ENCODE data around the gene NKX6-1. TPM values are rescaled to one million over a fixed set of nuclear protein-coding genes. Genes with fewer than 3 reads are reported as not detected.

The NKX6-1 gene
- total and polyA plus RNA-seq, 3 experiments from 2014 or later, result not detected

- peak overlapping the region in 1 of 8 donors; percentile 24 for H3K27ac Mint-ChIP-seq
- H3K4me1 ChIP-seq (ENCODE audit: insufficient read depth, low read length), result peaks cover 7% of the 10 kb centered on the region
- no peak for DNase-seq
- peaks cover 58 to 75% of the 10 kb centered on the region in 2 donors for H3K27me3 Mint-ChIP-seq
- peaks cover 0 to 8% (median 0%) of the 10 kb centered on the region in 3 donors for H3K36me3 Mint-ChIP-seq
- H3K4me3 ChIP-seq (ENCODE audit: low read length), result no peak overlapping the region
- no peak overlapping the region for H3K4me3 Mint-ChIP-seq
- H3K27me3 ChIP-seq (ENCODE audit: insufficient read depth, low read length, poor library complexity, severe bottlenecking), result peaks cover 56% of the 10 kb centered on the region
- H3K9me3 Mint-ChIP-seq, result peaks cover 4 to 30% (median 16%) of the 10 kb centered on the region in 5 donors
- ChIA-PET CTCF (no interaction called here), POLR2A (no interaction called here)
- peaks cover 10 to 18% (median 13%) of the 10 kb centered on the region in 3 donors for H3K4me1 Mint-ChIP-seq
- no peaks in the 10 kb centered on the region for H3K9me3 ChIP-seq (ENCODE audit: low read length)
- no peak overlapping the region for H3K27ac ChIP-seq (ENCODE audit: low read depth, low read length)
- no peaks in the 10 kb centered on the region for H3K36me3 ChIP-seq (ENCODE audit: insufficient read depth, low read length)
Observed at GRCh38 chr4:84502333-84502954, 3.4 kb upstream of the NKX6-1 start.

GRCh38 chr4:84501721-84502267 is 2.7 kb upstream of the NKX6-1 start:
- no peak overlapping the region for H3K27ac Mint-ChIP-seq
- H3K36me3 Mint-ChIP-seq, result peaks cover 0 to 8% (median 0%) of the 10 kb centered on the region in 3 donors
- peaks cover 63 to 81% of the 10 kb centered on the region in 2 donors for H3K27me3 Mint-ChIP-seq
- Histone ChIP-seq H3K36me3 (ENCODE audit: insufficient read depth, low read length) (no peaks in the 10 kb centered on the region), H3K27ac (ENCODE audit: low read depth, low read length) (no peak overlapping the region), H3K9me3 (ENCODE audit: low read length) (no peaks in the 10 kb centered on the region), H3K4me1 (ENCODE audit: insufficient read depth, low read length) (peaks cover 7% of the 10 kb centered on the region), H3K27me3 (ENCODE audit: insufficient read depth, low read length, poor library complexity, severe bottlenecking) (peaks cover 56% of the 10 kb centered on the region), H3K4me3 (ENCODE audit: low read length) (no peak overlapping the region)
- no peak overlapping the region for H3K4me3 Mint-ChIP-seq
- ChIA-PET CTCF (no interaction called here), POLR2A (no interaction called here)
- no peak for DNase-seq
- H3K9me3 Mint-ChIP-seq, result peaks cover 4 to 30% (median 16%) of the 10 kb centered on the region in 5 donors
- peaks cover 10 to 23% (median 13%) of the 10 kb centered on the region in 3 donors for H3K4me1 Mint-ChIP-seq

- Histone ChIP-seq H3K27ac (ENCODE audit: low read depth, low read length) (no peak overlapping the region), H3K4me3 (ENCODE audit: low read length) (no peak overlapping the region), H3K4me1 (ENCODE audit: insufficient read depth, low read length) (peaks cover 7% of the 10 kb centered on the region), H3K27me3 (ENCODE audit: insufficient read depth, low read length, poor library complexity, severe bottlenecking) (peaks cover 61% of the 10 kb centered on the region), H3K36me3 (ENCODE audit: insufficient read depth, low read length) (no peaks in the 10 kb centered on the region), H3K9me3 (ENCODE audit: low read length) (no peaks in the 10 kb centered on the region)
- Mint-ChIP-seq H3K27ac (no peak overlapping the region), H3K4me1 (peaks cover 10 to 23% (median 13%) of the 10 kb centered on the region in 3 donors), H3K27me3 (peaks cover 69 to 85% of the 10 kb centered on the region in 2 donors), H3K36me3 (peaks cover 0 to 8% (median 0%) of the 10 kb centered on the region in 3 donors), H3K4me3 (no peak overlapping the region), H3K9me3 (peaks cover 4 to 30% (median 19%) of the 10 kb centered on the region in 5 donors)
- ChIA-PET CTCF (no interaction called here), POLR2A (no interaction called here)
- DNase-seq, result no peak
Observed at GRCh38 chr4:84501202-84501503, 2.1 kb upstream of the NKX6-1 start.

GRCh38 chr4:84500386-84501201 is 1.5 kb upstream of the NKX6-1 start:
- POLR2A ChIA-PET, result no interaction called here
- H3K27me3 ChIP-seq (ENCODE audit: insufficient read depth, low read length, poor library complexity, severe bottlenecking), result peaks cover 67% of the 10 kb centered on the region
- H3K27ac Mint-ChIP-seq, result no peak overlapping the region

GRCh38 chr4:84499624-84499982 is 511 bp upstream of the NKX6-1 start:
- Histone ChIP-seq H3K9me3 (ENCODE audit: low read length) (no peaks in the 10 kb centered on the region), H3K4me3 (ENCODE audit: low read length) (no peak overlapping the region), H3K36me3 (ENCODE audit: insufficient read depth, low read length) (no peaks in the 10 kb centered on the region), H3K4me1 (ENCODE audit: insufficient read depth, low read length) (peaks cover 7% of the 10 kb centered on the region), H3K27ac (ENCODE audit: low read depth, low read length) (no peak overlapping the region), H3K27me3 (ENCODE audit: insufficient read depth, low read length, poor library complexity, severe bottlenecking) (peaks cover 76% of the 10 kb centered on the region)
- Mint-ChIP-seq H3K36me3 (peaks cover 0 to 8% (median 0%) of the 10 kb centered on the region in 3 donors), H3K4me3 (peak overlapping the region in 1 of 7 donors; percentile 60), H3K27ac (no peak overlapping the region), H3K9me3 (peaks cover 4 to 41% (median 27%) of the 10 kb centered on the region in 5 donors), H3K4me1 (peaks cover 10 to 23% (median 13%) of the 10 kb centered on the region in 3 donors), H3K27me3 (peaks cover 78 to 90% of the 10 kb centered on the region in 2 donors)
- ChIA-PET CTCF (no interaction called here), POLR2A (no interaction called here)
- DNase-seq, result no peak

More at GRCh38 chr4:84500386-84501201, 1.5 kb upstream of the NKX6-1 start:
- Mint-ChIP-seq H3K9me3 (peaks cover 4 to 35% (median 20%) of the 10 kb centered on the region in 5 donors), H3K4me3 (peak overlapping the region in 1 of 7 donors; percentile 60), H3K36me3 (peaks cover 0 to 8% (median 0%) of the 10 kb centered on the region in 3 donors), H3K4me1 (peaks cover 10 to 23% (median 13%) of the 10 kb centered on the region in 3 donors), H3K27me3 (peaks cover 75 to 85% of the 10 kb centered on the region in 2 donors)
- CTCF ChIA-PET, result no interaction called here
- no peak overlapping the region for H3K4me3 ChIP-seq (ENCODE audit: low read length)
- no peaks in the 10 kb centered on the region for H3K9me3 ChIP-seq (ENCODE audit: low read length)
- H3K36me3 ChIP-seq (ENCODE audit: insufficient read depth, low read length), result no peaks in the 10 kb centered on the region
- H3K27ac ChIP-seq (ENCODE audit: low read depth, low read length), result no peak overlapping the region
- DNase-seq, result no peak
- peaks cover 7% of the 10 kb centered on the region for H3K4me1 ChIP-seq (ENCODE audit: insufficient read depth, low read length)

- Histone ChIP-seq H3K9me3 (ENCODE audit: low read length) (no peaks in the 10 kb centered on the region), H3K27me3 (ENCODE audit: insufficient read depth, low read length, poor library complexity, severe bottlenecking) (peaks cover 76% of the 10 kb centered on the region)
- peak in 1 of 5 donors; percentile 21 for DNase-seq
Observed at GRCh38 chr4:84498203-84498934, 723 bp downstream of the NKX6-1 start.

GRCh38 chr4:84497504-84498202 is 1.4 kb downstream of the NKX6-1 start:
- Histone ChIP-seq H3K27ac (ENCODE audit: low read depth, low read length) (no peak overlapping the region), H3K4me3 (ENCODE audit: low read length) (no peak overlapping the region), H3K9me3 (ENCODE audit: low read length) (no peaks in the 10 kb centered on the region), H3K4me1 (ENCODE audit: insufficient read depth, low read length) (peaks cover 7% of the 10 kb centered on the region), H3K36me3 (ENCODE audit: insufficient read depth, low read length) (no peaks in the 10 kb centered on the region), H3K27me3 (ENCODE audit: insufficient read depth, low read length, poor library complexity, severe bottlenecking) (peaks cover 73% of the 10 kb centered on the region)
- H3K36me3 Mint-ChIP-seq, result peaks cover 0 to 8% (median 0%) of the 10 kb centered on the region in 3 donors
- CTCF ChIA-PET, result no interaction called here
- POLR2A ChIA-PET, result no interaction called here
- no peak for DNase-seq
- H3K4me1 Mint-ChIP-seq, result peaks cover 15 to 29% (median 22%) of the 10 kb centered on the region in 3 donors
- H3K27me3 Mint-ChIP-seq, result peaks cover 76 to 89% of the 10 kb centered on the region in 2 donors
- peak overlapping the region in 4 of 7 donors; percentile 45 to 78 (median 66) for H3K4me3 Mint-ChIP-seq
- H3K9me3 Mint-ChIP-seq, result peaks cover 4 to 42% (median 26%) of the 10 kb centered on the region in 5 donors
- no peak overlapping the region for H3K27ac Mint-ChIP-seq

More at GRCh38 chr4:84498203-84498934, 723 bp downstream of the NKX6-1 start:
- Histone ChIP-seq H3K4me3 (ENCODE audit: low read length) (no peak overlapping the region), H3K27ac (ENCODE audit: low read depth, low read length) (no peak overlapping the region), H3K4me1 (ENCODE audit: insufficient read depth, low read length) (peaks cover 7% of the 10 kb centered on the region), H3K36me3 (ENCODE audit: insufficient read depth, low read length) (no peaks in the 10 kb centered on the region)
- ChIA-PET CTCF (no interaction called here), POLR2A (no interaction called here)
- Mint-ChIP-seq H3K4me1 (peaks cover 13 to 26% (median 20%) of the 10 kb centered on the region in 3 donors), H3K4me3 (peak overlapping the region; percentile 60 to 82 (median 75)), H3K27ac (no peak overlapping the region), H3K36me3 (peaks cover 0 to 8% (median 0%) of the 10 kb centered on the region in 3 donors), H3K9me3 (peaks cover 4 to 45% (median 30%) of the 10 kb centered on the region in 5 donors), H3K27me3 (peaks cover 80 to 90% of the 10 kb centered on the region in 2 donors)
